SK-N-SH (cell line): ENCODE data around the gene CBFB.

ENCODE experiments used
- JUND ChIP-seq: IDR thresholded peaks from 2 replicates; pipeline ENCODE4 v1.4.0; 2012
- MXI1 ChIP-seq: IDR thresholded peaks from 2 replicates; pipeline ENCODE4 v1.6.1; 2012; ENCODE audit warnings: mild to moderate bottlenecking, low read depth, low read length, improper control_type of control experiment
- NRF1 ChIP-seq: IDR thresholded peaks from 2 replicates; pipeline ENCODE4 v1.6.1; 2012; ENCODE audit warnings: low read depth, mild to moderate bottlenecking, low read length
- POLR2AphosphoS5 ChIP-seq: IDR thresholded peaks from 2 replicates; pipeline ENCODE4 v1.6.1; 2012; ENCODE audit warnings: low read depth, low read length
- RCOR1 ChIP-seq: fragments of 150-350 bp; IDR thresholded peaks from 2 replicates; pipeline ENCODE4 v1.6.1; 2017; ENCODE audit warnings: antibody characterized with exemption, low read length
- SIN3A ChIP-seq: IDR thresholded peaks from 2 replicates; pipeline ENCODE4 v1.6.1; 2012; ENCODE audit warnings: low read depth, mild to moderate bottlenecking, low read length, moderate library complexity, borderline replicate concordance
- SMC3 ChIP-seq: IDR thresholded peaks from 2 replicates; pipeline ENCODE4 v1.6.1; 2012; ENCODE audit warnings: low read depth, low read length, improper control_type of control experiment
- TAF1 ChIP-seq: IDR thresholded peaks from 2 replicates; pipeline ENCODE4 v1.6.1; 2012; ENCODE audit warnings: low read depth, mild to moderate bottlenecking, low read length, moderate library complexity, borderline replicate concordance
- TF ChIP-seq, protein P1 (sequence below): fragments of 200-600 bp; sonication (generic); IDR thresholded peaks from 2 replicates; pipeline ENCODE4 v1.6.1; 2017; ENCODE audit warnings: antibody characterized with exemption, mild to moderate bottlenecking, moderate library complexity

GRCh38 chr16:67104061-67104460, 75.1 kb downstream of the CBFB start:
- TF ChIP-seq, protein P1, sequence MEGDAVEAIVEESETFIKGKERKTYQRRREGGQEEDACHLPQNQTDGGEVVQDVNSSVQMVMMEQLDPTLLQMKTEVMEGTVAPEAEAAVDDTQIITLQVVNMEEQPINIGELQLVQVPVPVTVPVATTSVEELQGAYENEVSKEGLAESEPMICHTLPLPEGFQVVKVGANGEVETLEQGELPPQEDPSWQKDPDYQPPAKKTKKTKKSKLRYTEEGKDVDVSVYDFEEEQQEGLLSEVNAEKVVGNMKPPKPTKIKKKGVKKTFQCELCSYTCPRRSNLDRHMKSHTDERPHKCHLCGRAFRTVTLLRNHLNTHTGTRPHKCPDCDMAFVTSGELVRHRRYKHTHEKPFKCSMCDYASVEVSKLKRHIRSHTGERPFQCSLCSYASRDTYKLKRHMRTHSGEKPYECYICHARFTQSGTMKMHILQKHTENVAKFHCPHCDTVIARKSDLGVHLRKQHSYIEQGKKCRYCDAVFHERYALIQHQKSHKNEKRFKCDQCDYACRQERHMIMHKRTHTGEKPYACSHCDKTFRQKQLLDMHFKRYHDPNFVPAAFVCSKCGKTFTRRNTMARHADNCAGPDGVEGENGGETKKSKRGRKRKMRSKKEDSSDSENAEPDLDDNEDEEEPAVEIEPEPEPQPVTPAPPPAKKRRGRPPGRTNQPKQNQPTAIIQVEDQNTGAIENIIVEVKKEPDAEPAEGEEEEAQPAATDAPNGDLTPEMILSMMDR: peak; percentile 60
- TF ChIP-seq SMC3 (no peak), SIN3A (no peak), RCOR1 (no peak), NRF1 (no peak), MXI1 (no peak), POLR2AphosphoS5 (no peak), TAF1 (no peak), JUND (no peak)
